HepG2 (cell line): ENCODE data around the gene TIGD6. TPM values are rescaled to one million over a fixed set of nuclear protein-coding genes. Genes with fewer than 3 reads are reported as not detected.

Experiments used
- GLI4 ChIP-seq: sonication (generic); formaldehyde crosslinking; IDR thresholded peaks from 2 replicates; pipeline ENCODE4 v1.5.1; 2020; ENCODE audit warnings: missing genetic modification reagents, mild to moderate bottlenecking, moderate library complexity, borderline replicate concordance
- THAP11 ChIP-seq: IDR thresholded peaks from 2 replicates; pipeline ENCODE4 v1.6.1; 2016; ENCODE audit warnings: missing biosample characterization, missing genetic modification reagents
- ZMYM3 ChIP-seq: sonication (generic); formaldehyde crosslinking; IDR thresholded peaks from 2 replicates; pipeline ENCODE4 v1.5.1; 2020; ENCODE audit warnings: mild to moderate bottlenecking, missing genetic modification reagents
- ZNF235 ChIP-seq: sonication (generic); formaldehyde crosslinking; IDR thresholded peaks from 2 replicates; pipeline ENCODE4 v1.8.1; 2023; ENCODE audit warnings: mild to moderate bottlenecking, missing genetic modification reagents, borderline replicate concordance
- ZNF253 ChIP-seq: sonication (generic); formaldehyde crosslinking; IDR thresholded peaks from 2 replicates; pipeline ENCODE4 v1.8.0; 2022; ENCODE audit warnings: mild to moderate bottlenecking, missing genetic modification reagents, borderline replicate concordance
- ZNF274 ChIP-seq: sonication (generic); formaldehyde crosslinking; IDR thresholded peaks from 2 replicates; pipeline ENCODE4 v1.5.1; 2020; ENCODE audit warnings: mild to moderate bottlenecking, missing genetic modification reagents
- ZNF883 ChIP-seq: sonication (generic); formaldehyde crosslinking; IDR thresholded peaks from 2 replicates; pipeline ENCODE4 v1.5.1; 2020; ENCODE audit warnings: mild to moderate bottlenecking, missing genetic modification reagents; ENCODE audit errors: not compliant biosample characterization
- ZNF891 ChIP-seq: sonication (generic); formaldehyde crosslinking; IDR thresholded peaks from 2 replicates; pipeline ENCODE4 v1.5.0; 2020; ENCODE audit warnings: mild to moderate bottlenecking, missing genetic modification reagents
- ZSCAN31 ChIP-seq: sonication (generic); formaldehyde crosslinking; IDR thresholded peaks from 2 replicates; pipeline ENCODE4 v1.5.0; 2020; ENCODE audit warnings: low read depth, mild to moderate bottlenecking, missing genetic modification reagents
- polyA plus RNA-seq, 8 experiments: library from polyadenylated mRNA; depleted of rRNA in 3 of 8; stranded (reverse) in 7 of 8; unstranded in 1 of 8; fragments of >200 nt; fragmentation: Illumina TruSeq in 4 of 8; extraction: Trizol in 4 of 8; gene quantifications; 2 replicates each; pipeline versions ENCODE4 v1.2.1 to v1.2.3, GENCODE V29; 2011 to 2016; ENCODE audit warnings: low read depth in 4 of 8, missing spikeins in 1 of 8, mixed read lengths in 1 of 8; ENCODE audit not compliant: insufficient read depth in 1 of 8
- total RNA-seq, 5 experiments: library from RNA; depleted of rRNA; stranded (reverse); fragments of >200 nt; fragmentation: Illumina TruSeq; extraction: Trizol; gene quantifications; 2 replicates each; pipeline ENCODE4 v1.2.3, GENCODE V29; 2016; ENCODE audit warnings: low read depth in 1 of 5
- TF ChIP-seq, protein P1 (sequence below): sonication (generic); formaldehyde crosslinking; IDR thresholded peaks from one replicate; pipeline ENCODE4 v1.5.1; 2020; ENCODE audit warnings: mild to moderate bottlenecking, missing genetic modification reagents; ENCODE audit errors: not compliant biosample characterization
- TF ChIP-seq, protein P2 (sequence below): sonication (generic); formaldehyde crosslinking; IDR thresholded peaks from 2 replicates; pipeline ENCODE4 v1.4.0; 2020; ENCODE audit warnings: missing genetic modification reagents, mild to moderate bottlenecking, borderline replicate concordance
- TF ChIP-seq, protein P3 (sequence below): sonication (generic); formaldehyde crosslinking; IDR thresholded peaks from 2 replicates; pipeline ENCODE4 v1.5.1; 2020; ENCODE audit warnings: missing genetic modification reagents, mild to moderate bottlenecking, borderline replicate concordance

The TIGD6 gene
- total and polyA plus RNA-seq, 2 of the 13 experiments (the other 11 are each of a cell fraction or from before 2014, with no cell fraction given) = 2.1 to 2.9 TPM

DNA sequence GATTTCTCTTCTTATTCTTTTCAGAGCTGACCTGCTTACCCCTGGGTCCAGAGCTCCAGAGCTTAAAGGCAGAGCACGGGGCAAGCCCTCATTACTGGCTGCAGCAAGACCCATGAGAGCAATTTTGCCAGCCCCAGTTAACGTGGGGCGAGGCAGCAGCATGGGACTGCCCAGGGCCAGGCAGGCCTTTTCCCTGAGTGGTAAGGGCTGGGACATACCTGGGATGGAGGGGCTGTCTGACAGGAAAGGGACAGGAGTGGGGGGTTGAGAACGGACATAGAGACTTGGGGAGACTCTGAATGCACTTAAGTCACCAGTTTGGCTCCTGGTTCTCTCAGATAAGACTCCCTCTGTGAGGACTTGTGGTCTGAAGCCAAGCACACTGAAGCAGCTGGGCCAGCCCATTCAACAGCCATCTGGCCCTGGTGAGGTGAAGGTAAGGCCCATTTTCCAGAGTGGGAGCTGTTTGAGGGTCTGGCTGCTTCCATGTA is 26.3 kb upstream of the TIGD6 start (continued):
- TF ChIP-seq, protein P1, sequence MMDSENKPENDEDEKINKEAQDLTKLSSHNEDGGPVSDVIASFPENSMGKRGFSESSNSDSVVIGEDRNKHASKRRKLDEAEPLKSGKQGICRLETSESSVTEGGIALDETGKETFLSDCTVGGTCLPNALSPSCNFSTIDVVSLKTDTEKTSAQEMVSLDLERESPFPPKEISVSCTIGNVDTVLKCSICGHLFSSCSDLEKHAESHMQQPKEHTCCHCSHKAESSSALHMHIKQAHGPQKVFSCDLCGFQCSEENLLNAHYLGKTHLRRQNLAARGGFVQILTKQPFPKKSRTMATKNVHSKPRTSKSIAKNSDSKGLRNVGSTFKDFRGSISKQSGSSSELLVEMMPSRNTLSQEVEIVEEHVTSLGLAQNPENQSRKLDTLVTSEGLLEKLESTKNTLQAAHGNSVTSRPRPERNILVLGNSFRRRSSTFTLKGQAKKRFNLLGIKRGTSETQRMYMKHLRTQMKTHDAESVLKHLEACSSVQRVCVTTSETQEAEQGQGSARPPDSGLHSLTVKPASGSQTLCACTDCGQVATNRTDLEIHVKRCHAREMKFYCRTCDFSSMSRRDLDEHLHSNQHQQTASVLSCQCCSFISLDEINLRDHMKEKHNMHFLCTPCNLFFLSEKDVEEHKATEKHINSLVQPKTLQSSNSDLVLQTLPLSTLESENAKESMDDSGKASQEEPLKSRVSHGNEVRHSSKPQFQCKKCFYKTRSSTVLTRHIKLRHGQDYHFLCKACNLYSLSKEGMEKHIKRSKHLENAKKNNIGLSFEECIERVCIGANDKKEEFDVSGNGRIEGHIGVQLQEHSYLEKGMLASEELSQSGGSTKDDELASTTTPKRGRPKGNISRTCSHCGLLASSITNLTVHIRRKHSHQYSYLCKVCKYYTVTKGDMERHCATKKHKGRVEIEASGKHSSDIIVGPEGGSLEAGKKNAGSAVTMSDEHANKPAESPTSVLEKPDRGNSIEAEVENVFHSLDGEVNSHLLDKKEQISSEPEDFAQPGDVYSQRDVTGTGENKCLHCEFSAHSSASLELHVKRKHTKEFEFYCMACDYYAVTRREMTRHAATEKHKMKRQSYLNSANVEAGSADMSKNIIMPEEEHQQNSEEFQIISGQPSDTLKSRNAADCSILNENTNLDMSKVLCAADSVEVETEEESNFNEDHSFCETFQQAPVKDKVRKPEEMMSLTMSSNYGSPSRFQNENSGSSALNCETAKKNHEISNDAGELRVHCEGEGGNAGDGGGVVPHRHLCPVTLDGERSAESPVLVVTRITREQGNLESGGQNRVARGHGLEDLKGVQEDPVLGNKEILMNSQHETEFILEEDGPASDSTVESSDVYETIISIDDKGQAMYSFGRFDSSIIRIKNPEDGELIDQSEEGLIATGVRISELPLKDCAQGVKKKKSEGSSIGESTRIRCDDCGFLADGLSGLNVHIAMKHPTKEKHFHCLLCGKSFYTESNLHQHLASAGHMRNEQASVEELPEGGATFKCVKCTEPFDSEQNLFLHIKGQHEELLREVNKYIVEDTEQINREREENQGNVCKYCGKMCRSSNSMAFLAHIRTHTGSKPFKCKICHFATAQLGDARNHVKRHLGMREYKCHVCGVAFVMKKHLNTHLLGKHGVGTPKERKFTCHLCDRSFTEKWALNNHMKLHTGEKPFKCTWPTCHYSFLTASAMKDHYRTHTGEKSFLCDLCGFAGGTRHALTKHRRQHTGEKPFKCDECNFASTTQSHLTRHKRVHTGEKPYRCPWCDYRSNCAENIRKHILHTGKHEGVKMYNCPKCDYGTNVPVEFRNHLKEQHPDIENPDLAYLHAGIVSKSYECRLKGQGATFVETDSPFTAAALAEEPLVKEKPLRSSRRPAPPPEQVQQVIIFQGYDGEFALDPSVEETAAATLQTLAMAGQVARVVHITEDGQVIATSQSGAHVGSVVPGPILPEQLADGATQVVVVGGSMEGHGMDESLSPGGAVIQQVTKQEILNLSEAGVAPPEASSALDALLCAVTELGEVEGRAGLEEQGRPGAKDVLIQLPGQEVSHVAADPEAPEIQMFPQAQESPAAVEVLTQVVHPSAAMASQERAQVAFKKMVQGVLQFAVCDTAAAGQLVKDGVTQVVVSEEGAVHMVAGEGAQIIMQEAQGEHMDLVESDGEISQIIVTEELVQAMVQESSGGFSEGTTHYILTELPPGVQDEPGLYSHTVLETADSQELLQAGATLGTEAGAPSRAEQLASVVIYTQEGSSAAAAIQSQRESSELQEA = peak; percentile 30
- TF ChIP-seq, protein P2, sequence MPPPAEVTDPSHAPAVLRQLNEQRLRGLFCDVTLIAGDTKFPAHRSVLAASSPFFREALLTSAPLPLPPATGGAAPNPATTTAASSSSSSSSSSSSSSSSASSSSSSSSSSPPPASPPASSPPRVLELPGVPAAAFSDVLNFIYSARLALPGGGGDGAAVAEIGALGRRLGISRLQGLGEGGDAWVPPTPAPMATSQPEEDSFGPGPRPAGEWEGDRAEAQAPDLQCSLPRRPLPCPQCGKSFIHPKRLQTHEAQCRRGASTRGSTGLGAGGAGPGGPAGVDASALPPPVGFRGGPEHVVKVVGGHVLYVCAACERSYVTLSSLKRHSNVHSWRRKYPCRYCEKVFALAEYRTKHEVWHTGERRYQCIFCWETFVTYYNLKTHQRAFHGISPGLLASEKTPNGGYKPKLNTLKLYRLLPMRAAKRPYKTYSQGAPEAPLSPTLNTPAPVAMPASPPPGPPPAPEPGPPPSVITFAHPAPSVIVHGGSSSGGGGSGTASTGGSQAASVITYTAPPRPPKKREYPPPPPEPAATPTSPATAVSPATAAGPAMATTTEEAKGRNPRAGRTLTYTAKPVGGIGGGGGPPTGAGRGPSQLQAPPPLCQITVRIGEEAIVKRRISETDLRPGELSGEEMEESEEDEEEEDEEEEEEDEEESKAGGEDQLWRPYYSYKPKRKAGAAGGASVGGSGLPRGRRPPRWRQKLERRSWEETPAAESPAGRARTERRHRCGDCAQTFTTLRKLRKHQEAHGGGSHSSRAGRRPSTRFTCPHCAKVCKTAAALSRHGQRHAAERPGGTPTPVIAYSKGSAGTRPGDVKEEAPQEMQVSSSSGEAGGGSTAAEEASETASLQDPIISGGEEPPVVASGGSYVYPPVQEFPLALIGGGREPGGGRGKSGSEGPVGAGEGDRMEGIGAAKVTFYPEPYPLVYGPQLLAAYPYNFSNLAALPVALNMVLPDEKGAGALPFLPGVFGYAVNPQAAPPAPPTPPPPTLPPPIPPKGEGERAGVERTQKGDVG (CRISPR knock-in tag) = 0 out of 2 replicates have a peak, but pooled peaks have one; percentile 49
- TF ChIP-seq ZNF891 (0 out of 2 replicates have a peak, but pooled peaks have one; percentile 61), ZMYM3 (no peak), ZSCAN31 (0 out of 2 replicates have a peak, but pooled peaks have one; percentile 3), ZNF883 (CRISPR knock-in tag) (peak; percentile 13), ZNF274 (CRISPR knock-in tag) (0 out of 2 replicates have a peak, but pooled peaks have one; percentile 56), GLI4 (CRISPR knock-in tag) (0 out of 2 replicates have a peak, but pooled peaks have one; percentile 43), THAP11 (CRISPR knock-in tag) (no peak), ZNF253 (no peak), ZNF235 (no peak)
- TF ChIP-seq, protein P3, sequence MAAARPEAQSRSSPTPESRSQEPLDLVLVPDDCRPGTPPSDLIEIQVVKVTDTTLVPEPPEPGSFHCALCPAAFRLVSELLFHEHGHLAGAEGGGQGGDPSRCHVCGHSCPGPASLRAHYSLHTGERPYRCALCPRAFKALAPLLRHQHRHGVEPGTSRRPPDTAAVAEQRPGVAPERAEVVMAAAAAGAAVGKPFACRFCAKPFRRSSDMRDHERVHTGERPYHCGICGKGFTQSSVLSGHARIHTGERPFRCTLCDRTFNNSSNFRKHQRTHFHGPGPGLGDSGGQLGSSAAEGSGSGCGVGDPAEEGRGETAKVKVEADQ (CRISPR knock-in tag) = peak; percentile 6; the same call in 1 of the 2 replicates
